Right ventricle myocardium inferior (tissue), 1 donor: ENCODE measurements around the gene NRXN3. TPM values are rescaled to one million over a fixed set of nuclear protein-coding genes. Genes with fewer than 3 reads are reported as not detected.

ENCODE experiments used
- ATAC-seq: fragments of 200-7000 bp; cut with Tn5 transposase; one replicate; pipeline ENCODE4 v1.9.1; 2020; ENCODE audit warnings: mild to moderate bottlenecking, moderate library complexity
- DNase-seq: peaks from one replicate; pipeline ENCODE4 v3.0.0; 2021; ENCODE audit errors: missing footprints
- intact Hi-C: fragments of 100-400 bp; cut with DNase I; formaldehyde crosslinking; loops from one replicate; pipeline ENCODE4 v1.11.0; 2022
- total RNA-seq: library from RNA; stranded (reverse); fragmentation: NEBNext Ultra II Directional; extraction: Animal tissue kit (Norgen Biotek cat#: 25700); gene quantifications from one replicate; pipeline ENCODE4 v1.2.1, GENCODE V29; 2021
- donor health status: DM: no; HTN: yes; CAD: no; lungs with severe emphysema.

NRXN3 gene
- total RNA-seq, 1 donor from 2014 or later = 1.4 TPM

GRCh38 chr14:79493081-79493645 is 1323.0 kb downstream of the NRXN3 start:
- intact Hi-C loops = no loop called here
- ATAC-seq (no peak), DNase-seq (no peak)

- intact Hi-C loops = no loop called here
- ATAC-seq (no peak), DNase-seq (no peak)
Observed at GRCh38 chr14:79496701-79497100, 1326.5 kb downstream of the NRXN3 start.

- ATAC-seq = no peak
- DNase-seq = no peak
- intact Hi-C loops = no loop called here
Observed at GRCh38 chr14:79500489-79500888, 1330.3 kb downstream of the NRXN3 start.

GRCh38 chr14:79502136-79502750 is 1332.1 kb downstream of the NRXN3 start:
- DNase-seq (no peak), ATAC-seq (no peak)
- intact Hi-C loops = no loop called here

GRCh38 chr14:79502751-79503148 is 1332.6 kb downstream of the NRXN3 start:
- no peak for DNase-seq
- intact Hi-C loops = no loop called here

GRCh38 chr14:79510659-79511058 is 1340.5 kb downstream of the NRXN3 start:
- ATAC-seq (no peak), DNase-seq (no peak)
- intact Hi-C loops = no loop called here

More at GRCh38 chr14:79502751-79503148, 1332.6 kb downstream of the NRXN3 start:
- no peak for ATAC-seq

GRCh38 chr14:79511146-79511545 is 1341.0 kb downstream of the NRXN3 start:
- ATAC-seq (no peak), DNase-seq (no peak)
- intact Hi-C loops = no loop called here

GRCh38 chr14:79513446-79513845 is 1343.3 kb downstream of the NRXN3 start:
- ATAC-seq (no peak), DNase-seq (no peak)
- intact Hi-C loops = no loop called here

GRCh38 chr14:79514700-79515099 is 1344.5 kb downstream of the NRXN3 start:
- intact Hi-C loops = no loop called here
- ATAC-seq = no peak
- DNase-seq = no peak

- DNase-seq (no peak), ATAC-seq (no peak)
- intact Hi-C loops = no loop called here
Observed at GRCh38 chr14:79515158-79515557, 1345.0 kb downstream of the NRXN3 start.

- intact Hi-C loops = no loop called here
- DNase-seq (no peak), ATAC-seq (no peak)
Observed at GRCh38 chr14:79516009-79516408, 1345.8 kb downstream of the NRXN3 start.

- intact Hi-C loops = no loop called here
- ATAC-seq (no peak), DNase-seq (no peak)
Observed at GRCh38 chr14:79525416-79525815, 1355.2 kb downstream of the NRXN3 start.

- intact Hi-C loops = no loop called here
- DNase-seq = no peak
- ATAC-seq = no peak
Observed at GRCh38 chr14:79528828-79529416, 1358.7 kb downstream of the NRXN3 start.

- DNase-seq (no peak), ATAC-seq (no peak)
- intact Hi-C loops = no loop called here
Observed at GRCh38 chr14:79530555-79530954, 1360.4 kb downstream of the NRXN3 start.

- ATAC-seq = no peak
- DNase-seq = no peak
- intact Hi-C loops = no loop called here
Observed at GRCh38 chr14:79534703-79535353, 1364.7 kb downstream of the NRXN3 start.

- intact Hi-C loops = no loop called here
- no peak for DNase-seq
- ATAC-seq = no peak
Observed at GRCh38 chr14:79540394-79540793, 1370.2 kb downstream of the NRXN3 start.

- DNase-seq = no peak
- ATAC-seq = no peak
- intact Hi-C loops = no loop called here
Observed at GRCh38 chr14:79542121-79542520, 1371.9 kb downstream of the NRXN3 start.

GRCh38 chr14:79543348-79543747 is 1373.2 kb downstream of the NRXN3 start:
- intact Hi-C loops = no loop called here
- DNase-seq (no peak), ATAC-seq (no peak)

- ATAC-seq = no peak
- intact Hi-C loops = no loop called here
Observed at GRCh38 chr14:79543967-79544697, 1374.0 kb downstream of the NRXN3 start.

GRCh38 chr14:79544698-79545070 is 1374.5 kb downstream of the NRXN3 start:
- intact Hi-C loops = no loop called here
- ATAC-seq = no peak
- DNase-seq = no peak

More at GRCh38 chr14:79543967-79544697, 1374.0 kb downstream of the NRXN3 start:
- no peak for DNase-seq
